Activated T-cell treated with anti-CD3 and anti-CD28 coated beads for 4 hours (primary cell): ENCODE results near the gene SENP8.

Experiments
- DNase-seq: peaks from one replicate; pipeline ENCODE4 v3.0.0-alpha.2; 2020

Gene SENP8

DNA sequence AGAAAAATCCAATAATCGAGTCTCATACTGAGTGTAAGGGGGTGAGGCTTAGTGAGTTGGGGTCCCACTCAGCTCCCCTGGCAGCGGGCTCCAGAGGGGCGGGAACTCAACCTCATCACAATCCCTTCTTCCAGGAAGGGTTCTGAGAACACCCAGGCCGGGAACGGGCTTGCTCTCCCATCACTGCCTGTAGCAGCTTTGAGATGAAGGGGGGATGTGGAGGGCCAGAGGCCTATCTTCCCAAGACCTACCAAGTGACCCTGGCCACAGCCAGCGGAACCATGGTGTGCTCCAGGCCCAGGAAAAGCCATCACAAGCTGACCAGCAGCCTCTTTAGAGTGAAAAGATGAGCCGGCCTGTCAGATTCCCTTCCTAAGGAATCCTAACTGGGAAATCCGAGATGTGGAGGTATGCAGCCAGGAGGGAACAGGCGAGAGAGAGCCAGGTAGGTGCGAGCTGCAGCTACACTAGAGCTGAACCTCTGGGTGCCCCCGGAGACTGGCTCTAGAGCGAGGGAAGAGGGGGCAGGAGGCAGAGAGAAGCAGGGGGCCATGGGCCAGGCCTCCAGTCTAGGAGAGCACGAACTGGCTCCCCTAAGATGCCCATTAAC is 60.9 kb downstream of the SENP8 start:
- no peak for DNase-seq

DNA sequence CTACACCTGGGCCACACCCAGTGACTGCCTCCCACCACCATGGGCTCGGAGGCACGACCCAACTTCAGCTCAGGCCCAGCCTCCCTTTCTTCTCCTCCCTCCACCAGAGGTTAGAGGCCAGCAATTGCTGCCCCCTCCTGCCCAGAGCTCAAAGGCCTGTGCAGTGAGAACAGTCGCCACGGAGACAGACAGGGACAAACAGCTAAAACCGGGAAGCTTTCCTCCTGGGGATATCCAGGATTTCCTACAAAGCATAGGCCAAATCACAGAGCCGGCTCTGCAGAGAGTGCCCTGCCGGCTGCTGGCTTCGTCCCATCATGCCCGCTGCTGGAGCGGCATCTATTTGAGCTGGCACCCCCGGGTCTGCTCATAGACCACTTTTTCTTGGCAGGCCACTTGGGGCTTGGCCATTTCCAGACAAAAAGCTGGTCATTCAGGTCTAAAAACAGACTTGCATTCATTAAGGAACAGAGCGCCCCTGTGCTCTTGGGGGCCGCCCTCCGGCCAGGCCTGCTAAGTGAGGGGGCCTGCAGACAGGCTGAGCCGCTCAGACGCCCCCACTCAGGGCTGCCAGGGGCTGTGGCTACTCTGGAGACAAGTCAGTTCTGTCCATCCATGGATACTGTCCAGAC is 61.9 kb downstream of the SENP8 start:
- DNase-seq: no peak

GRCh38 chr15:72180761-72181324 is 62.6 kb downstream of the SENP8 start:
- DNase-seq: no peak

- DNase-seq: no peak
Observed at GRCh38 chr15:72182244-72182643, 64.0 kb downstream of the SENP8 start.

DNA sequence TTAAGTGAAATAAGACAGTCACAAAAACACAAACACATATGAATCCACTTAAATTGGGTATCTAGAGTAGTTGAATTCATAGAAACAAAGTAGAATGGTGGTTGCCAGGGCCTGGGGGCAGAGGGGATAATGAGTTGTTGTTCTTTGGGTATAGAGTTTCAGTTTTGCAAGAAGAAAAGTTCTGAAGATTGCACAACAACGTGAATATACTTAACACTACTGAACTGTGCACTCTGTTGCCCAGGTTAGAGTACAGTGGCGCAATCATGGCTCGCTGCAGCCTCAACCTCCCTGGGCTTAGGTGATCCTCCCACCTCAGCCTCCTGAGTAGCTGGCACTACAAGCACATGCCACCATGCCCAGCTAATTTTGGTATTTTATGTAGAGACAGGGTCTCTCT is 64.5 kb downstream of the SENP8 start:
- DNase-seq: no peak

DNA sequence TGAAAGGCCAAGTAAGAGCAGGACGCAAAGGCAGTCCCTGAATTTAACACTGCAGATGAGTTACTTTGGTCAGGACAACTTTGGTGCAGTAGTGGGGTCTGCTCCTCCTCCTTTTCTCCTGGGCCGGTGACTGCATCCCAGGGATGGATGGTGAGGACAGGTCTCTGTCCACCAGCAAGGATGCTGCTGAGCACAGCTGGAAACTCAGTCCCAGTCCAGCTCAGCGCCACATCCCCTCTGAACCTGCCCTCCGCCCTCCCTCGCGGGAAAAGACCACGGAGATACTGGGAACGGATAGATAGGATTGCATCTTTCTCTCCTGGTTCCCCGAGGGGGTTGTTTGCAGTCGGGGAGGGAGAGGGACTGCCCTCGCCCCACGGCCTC is 65.6 kb downstream of the SENP8 start:
- no peak for DNase-seq

DNA sequence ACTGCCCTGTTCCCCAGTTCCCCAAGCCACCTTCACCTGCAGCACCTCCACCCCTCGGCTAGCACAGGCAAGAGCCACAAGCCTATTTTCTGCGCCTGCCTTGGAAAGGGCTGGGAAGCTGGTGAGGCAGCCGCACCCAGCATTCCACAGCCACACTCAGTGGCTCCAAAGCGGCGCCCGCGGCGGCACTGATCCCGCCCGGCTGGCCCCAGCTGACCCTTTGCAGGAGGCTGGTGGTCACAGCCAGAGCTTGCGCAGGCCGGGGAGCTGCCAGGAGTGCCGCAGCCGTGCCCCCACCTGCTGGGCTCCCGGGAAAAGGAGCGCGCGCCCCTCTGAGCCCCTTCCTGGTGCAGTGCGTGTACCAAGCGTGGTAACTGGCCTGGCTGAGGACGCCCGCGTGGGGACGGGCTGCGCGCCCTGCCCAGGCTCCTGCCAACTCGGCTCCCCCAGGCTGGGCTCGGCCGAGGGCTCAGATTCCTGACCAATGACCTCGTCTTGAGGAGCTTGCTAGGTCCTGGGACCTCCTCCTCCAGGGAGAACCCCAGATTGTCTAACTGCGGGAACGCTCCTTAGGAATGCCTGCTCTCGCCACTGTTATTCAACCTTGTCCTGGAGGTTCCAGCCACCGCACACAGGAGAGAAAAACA is 66.1 kb downstream of the SENP8 start:
- DNase-seq: no peak

DNA sequence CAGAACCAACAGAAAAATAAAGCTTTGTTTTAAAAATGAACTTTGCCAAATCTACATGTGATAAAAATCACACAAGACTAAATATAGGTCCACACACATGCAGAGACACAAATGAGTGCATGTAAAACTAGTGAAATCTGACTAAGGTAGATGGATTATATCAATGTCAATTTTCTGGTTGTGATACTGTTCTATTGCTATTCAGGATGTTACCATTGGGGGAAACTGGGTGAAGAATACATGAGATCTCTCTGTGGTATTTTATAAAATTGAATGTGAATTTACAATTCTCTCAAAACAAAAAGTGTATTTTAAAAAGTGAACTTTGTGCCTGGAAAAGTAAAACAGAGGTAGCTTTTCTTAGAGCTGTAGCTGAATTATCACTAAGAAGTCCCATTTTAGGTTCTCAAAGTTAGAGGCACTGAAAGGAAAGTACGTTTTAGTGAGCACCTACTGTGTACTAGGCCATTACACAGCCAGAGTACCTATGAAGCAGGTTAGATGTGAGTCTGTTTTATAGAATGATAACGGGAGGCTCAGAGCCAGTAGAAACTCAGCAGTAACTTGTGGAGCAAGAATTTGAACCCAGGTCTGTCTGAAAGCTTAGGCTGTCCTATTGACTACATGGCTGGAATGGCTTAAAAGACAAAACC is 71.2 kb downstream of the SENP8 start:
- DNase-seq: no peak

DNA sequence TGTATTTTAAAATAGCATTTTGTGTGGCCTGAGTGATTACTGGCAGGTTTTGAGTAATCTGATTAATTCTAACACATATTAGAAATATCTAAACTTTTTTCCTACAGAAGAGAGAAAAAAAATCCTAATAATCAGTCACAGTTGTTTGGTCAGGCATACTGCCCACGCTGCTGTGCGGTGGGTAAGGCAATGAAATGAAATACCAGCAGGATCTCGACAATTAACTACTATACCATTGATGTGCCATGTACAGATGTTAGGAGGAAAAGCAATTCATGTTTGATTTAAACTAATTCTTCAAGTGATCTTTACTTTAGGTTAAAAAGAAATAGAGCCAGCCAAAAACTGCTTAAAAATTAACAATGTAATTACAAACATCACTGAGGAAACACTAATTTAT is 74.2 kb downstream of the SENP8 start:
- no peak for DNase-seq
